GM18907 (cell line): ENCODE data around the gene SCGB3A1.

Experiments used
- ATAC-seq: cut with Tn5 transposase; IDR thresholded peaks from one replicate; pipeline ENCODE4 v1.9.1; 2021; ENCODE audit warnings: mild to moderate bottlenecking, moderate library complexity; ENCODE audit not compliant: unreplicated experiment

SCGB3A1 gene

GRCh38 chr5:180606215-180606785, 15.0 kb upstream of the SCGB3A1 start:
- ATAC-seq = no peak

GRCh38 chr5:180605554-180606214, 14.4 kb upstream of the SCGB3A1 start:
- ATAC-seq = no peak

- no peak for ATAC-seq
Measured at GRCh38 chr5:180604271-180604670, 13.0 kb upstream of the SCGB3A1 start.

GRCh38 chr5:180603076-180603594, 11.8 kb upstream of the SCGB3A1 start:
- no peak for ATAC-seq

GRCh38 chr5:180602481-180603075, 11.3 kb upstream of the SCGB3A1 start:
- no peak for ATAC-seq

GRCh38 chr5:180601591-180602480, 10.5 kb upstream of the SCGB3A1 start:
- ATAC-seq = no peak

GRCh38 chr5:180600554-180601041, 9.3 kb upstream of the SCGB3A1 start:
- no peak for ATAC-seq

GRCh38 chr5:180599981-180600553, 8.8 kb upstream of the SCGB3A1 start:
- ATAC-seq = no peak

- ATAC-seq = no peak
Measured at GRCh38 chr5:180599590-180599914, 8.3 kb upstream of the SCGB3A1 start.

GRCh38 chr5:180598797-180599589, 7.7 kb upstream of the SCGB3A1 start:
- ATAC-seq = no peak

- no peak for ATAC-seq
Measured at GRCh38 chr5:180598316-180598701, 7.0 kb upstream of the SCGB3A1 start.

GRCh38 chr5:180596668-180597231, 5.5 kb upstream of the SCGB3A1 start:
- ATAC-seq = no peak

GRCh38 chr5:180596115-180596667, 4.9 kb upstream of the SCGB3A1 start:
- ATAC-seq = no peak

GRCh38 chr5:180595381-180596114, 4.2 kb upstream of the SCGB3A1 start:
- ATAC-seq = no peak

- no peak for ATAC-seq
Measured at GRCh38 chr5:180595046-180595379, 3.7 kb upstream of the SCGB3A1 start.

- ATAC-seq = no peak
Measured at GRCh38 chr5:180594311-180595045, 3.2 kb upstream of the SCGB3A1 start.

GRCh38 chr5:180593446-180594206, 2.3 kb upstream of the SCGB3A1 start:
- ATAC-seq = no peak
